K562 (cell line): ENCODE results near the gene ZDHHC14. TPM values are rescaled to one million over a fixed set of nuclear protein-coding genes. Genes with fewer than 3 reads are reported as not detected.
A peak's percentile ranks its signal among the peaks of the same experiment; 100 is the strongest.

ENCODE experiments used
- ATAC-seq: fragments of 200-7000 bp; cut with Tn5 transposase; 3 replicates; pipeline ENCODE4 v1.9.1; 2020; ENCODE audit warnings: moderate library complexity
- BruUV-seq: library from RNA; stranded (reverse); fragments of 400-500 nt; replicated peaks from 2 replicates; lab custom pipeline; 2021; lab: Mats Ljungman, UMichigan
- CTCF ChIA-PET: fragments of 300-600 bp; formaldehyde crosslinking; extraction: SDS; loops from one replicate; lab custom pipeline; 2021; ENCODE audit warnings: low intra/inter-chr PET ratio; lab: Yijun Ruan, JAX
- POLR2A ChIA-PET: fragments of 300-600, 350-650 bp; sonication (Branson Sonifier 250); formaldehyde crosslinking; extraction: SDS; loops from one replicate; lab custom pipeline; 2021; ENCODE audit warnings: antibody characterized with exemption, inconsistent platforms; lab: Yijun Ruan, JAX
- DNase-seq, 4 experiments: peaks; one replicate each; pipeline versions ENCODE4 v3.0.0 to v3.0.0-alpha.2; 2011 to 2018; ENCODE audit warnings: low spot score in 3 of 4, mixed read lengths in 3 of 4; ENCODE audit errors: extremely low read depth in 1 of 4
- FAIRE-seq: peaks from 2 replicates; lab custom pipeline; 2011; peaks lifted over from hg19 to GRCh38; lab: Jason Lieb, UNC
- H2AFZ ChIP-seq: 2 replicates; pipeline ENCODE4 v1.6.0; 2011; ENCODE audit warnings: low read depth, low read length, control low read depth, inconsistent platforms
- H3K27ac ChIP-seq: fragments of 200-600 bp; 3 replicates; pipeline ENCODE4 v1.8.0; 2011; ENCODE audit warnings: low read depth, mild to moderate bottlenecking, control low read depth, inconsistent platforms, low read length, moderate library complexity, mixed read lengths; ENCODE audit errors: extremely low read depth
- H3K27me3 ChIP-seq, 2 experiments: fragments of 300-600 bp in 1 of 2; 2 replicates in 1 of 2; 3 replicates in 1 of 2; pipeline versions ENCODE4 v1.6.0 to v1.8.0; 2011; ENCODE audit warnings: inconsistent platforms in 2 of 2, low read length in 2 of 2, mild to moderate bottlenecking in 1 of 2, mixed read lengths in 1 of 2, moderate library complexity in 1 of 2; ENCODE audit not compliant: control insufficient read depth in 2 of 2, insufficient read depth in 2 of 2
- H3K36me3 ChIP-seq: fragments of 300-600 bp; 3 replicates; pipeline ENCODE4 v1.8.0; 2011; ENCODE audit warnings: mild to moderate bottlenecking, low read length, inconsistent platforms; ENCODE audit not compliant: control insufficient read depth, insufficient read depth
- H3K4me1 ChIP-seq, 2 experiments: fragments of 200-600 bp in 1 of 2; replicated peaks in 1 of 2; 2 replicates in 1 of 2; 3 replicates in 1 of 2; pipeline versions ENCODE4 v1.5.1 to v1.8.0; 2011; ENCODE audit warnings: inconsistent platforms in 2 of 2, low read length in 2 of 2, mild to moderate bottlenecking in 1 of 2, mixed read lengths in 1 of 2, moderate library complexity in 1 of 2; ENCODE audit not compliant: control insufficient read depth in 2 of 2, insufficient read depth in 2 of 2
- H3K4me2 ChIP-seq: 2 replicates; pipeline ENCODE4 v1.6.1; 2011; ENCODE audit warnings: low read length, control low read depth, inconsistent platforms, mixed read lengths; ENCODE audit not compliant: insufficient read depth
- H3K4me3 ChIP-seq: fragments of 200-600 bp; sonication (generic), shearing (Covaris generic); 2 replicates; pipeline ENCODE4 v1.5.1; 2016; ENCODE audit warnings: control low read depth, inconsistent platforms
- H3K79me2 ChIP-seq: fragments of 200-600 bp; 3 replicates; pipeline ENCODE4 v1.8.0; 2011; ENCODE audit warnings: low read length, inconsistent platforms; ENCODE audit not compliant: control insufficient read depth, insufficient read depth
- H3K9ac ChIP-seq, 2 experiments: 2 replicates each; pipeline versions ENCODE4 v1.6.0 to v1.6.1; 2011; ENCODE audit warnings: low read depth in 2 of 2, low read length in 2 of 2, control low read depth in 1 of 2, inconsistent platforms in 1 of 2, mild to moderate bottlenecking in 1 of 2, mixed read lengths in 1 of 2; ENCODE audit not compliant: insufficient read depth in 1 of 2
- H3K9me1 ChIP-seq: one replicate; pipeline ENCODE4 v1.6.0; 2011; ENCODE audit warnings: inconsistent platforms, mild to moderate bottlenecking, low read length, moderate library complexity; ENCODE audit not compliant: control insufficient read depth, insufficient read depth
- H3K9me3 ChIP-seq: replicated peaks from 2 replicates; pipeline ENCODE4 v1.5.1; 2011; ENCODE audit warnings: low read depth, low read length, inconsistent platforms; ENCODE audit not compliant: control insufficient read depth, insufficient read depth
- H4K20me1 ChIP-seq: replicated peaks from 2 replicates; pipeline ENCODE4 v1.6.1; 2011; ENCODE audit warnings: low read length, inconsistent platforms, mixed read lengths; ENCODE audit not compliant: control insufficient read depth, insufficient read depth
- ATF7 ChIP-seq: fragments of 450-650 bp; IDR thresholded peaks from 2 replicates; pipeline ENCODE4 v1.7.1; 2014; ENCODE audit warnings: mild to moderate bottlenecking, moderate library complexity
- C11orf30 ChIP-seq: fragments of 450-650 bp; IDR thresholded peaks from 2 replicates; pipeline ENCODE4 v1.6.1; 2016; ENCODE audit warnings: low read depth, mild to moderate bottlenecking
- CEBPG ChIP-seq, 3 experiments: fragments of 200-800 bp in 1 of 3; sonication (Bioruptor generic) in 1 of 3; sonication (generic) in 1 of 3; formaldehyde crosslinking in 1 of 3; IDR thresholded peaks in 2 of 3; conservative IDR thresholded peaks in 1 of 3; 2 replicates each; pipeline versions ENCODE4 v1.6.1 to v1.8.0; 2016 to 2022; ENCODE audit warnings: missing compliant biosample characterization in 2 of 3, missing genetic modification characterization in 2 of 3, mild to moderate bottlenecking in 1 of 3, missing genetic modification reagents in 1 of 3
- CREB1 ChIP-seq, 2 experiments: sonication (generic) in 1 of 2; formaldehyde crosslinking in 1 of 2; IDR thresholded peaks; 2 replicates each; pipeline versions ENCODE4 v1.6.1 to v1.8.0; 2012 to 2022; ENCODE audit warnings: inconsistent platforms in 1 of 2, mild to moderate bottlenecking in 1 of 2, missing genetic modification reagents in 1 of 2, moderate library complexity in 1 of 2
- MEIS2 ChIP-seq: fragments of 450-650 bp; IDR thresholded peaks from 2 replicates; pipeline ENCODE4 v1.6.1; 2014; ENCODE audit warnings: mild to moderate bottlenecking; ENCODE audit not compliant: partially characterized antibody
- RBM34 ChIP-seq: fragments of 200-400 bp; formaldehyde crosslinking; IDR thresholded peaks from 2 replicates; pipeline ENCODE4 v1.6.1; 2018; ENCODE audit warnings: low read length, borderline replicate concordance; ENCODE audit not compliant: insufficient read depth
- SP2 ChIP-seq: IDR thresholded peaks from 2 replicates; pipeline ENCODE4 v1.6.1; 2011; ENCODE audit warnings: mild to moderate bottlenecking, low read depth, low read length, moderate library complexity; ENCODE audit not compliant: poor library complexity, severe bottlenecking; ENCODE audit errors: extremely low read depth
- TCF15 ChIP-seq: fragments of 250-450 bp; sonication (Bioruptor Pico); IDR thresholded peaks from 2 replicates; pipeline ENCODE4 v1.8.0; 2022; ENCODE audit warnings: moderate library complexity, mild to moderate bottlenecking, inconsistent platforms
- TCF7L2 ChIP-seq: fragments of 150-350 bp; IDR thresholded peaks from 2 replicates; pipeline ENCODE4 v1.6.1; 2016; ENCODE audit warnings: low read depth, mild to moderate bottlenecking, low read length, moderate library complexity
- XRCC5 ChIP-seq: fragments of 200-400 bp; formaldehyde crosslinking; IDR thresholded peaks from 2 replicates; pipeline ENCODE4 v1.6.1; 2017; ENCODE audit warnings: low read depth, mild to moderate bottlenecking, low read length
- ZBTB11 ChIP-seq, 3 experiments: fragments of 200-800 bp in 1 of 3; fragments of 250-450 bp in 1 of 3; fragments of 450-650 bp in 1 of 3; sonication (Bioruptor Pico) in 1 of 3; sonication (Bioruptor generic) in 1 of 3; formaldehyde crosslinking in 1 of 3; IDR thresholded peaks; 2 replicates each; pipeline versions ENCODE4 v1.6.1 to v1.8.0; 2016 to 2022; ENCODE audit warnings: mild to moderate bottlenecking in 2 of 3, missing genetic modification characterization in 2 of 3, missing compliant biosample characterization in 1 of 3, moderate library complexity in 1 of 3
- ZFPM2 ChIP-seq: fragments of 250-450 bp; sonication (Bioruptor Pico); IDR thresholded peaks from 2 replicates; pipeline ENCODE4 v1.5.1; 2022; ENCODE audit warnings: mild to moderate bottlenecking
- WGBS: fragments of 100-300 bp; shearing (Covaris generic); methylation state at CpG from one replicate; pipeline ENCODE4 v1.1.6; 2016; ENCODE audit warnings: low coverage, mixed read lengths; ENCODE audit not compliant: insufficient coverage; ENCODE audit errors: missing lambda C conversion rate; 5-methylcytosine and 5-hydroxymethylcytosine counted together
- in situ Hi-C: fragments of 300-500 bp; cut with MboI; formaldehyde crosslinking; loops from 4 replicates; pipeline ENCODE4 v1.15.0; 2018; ENCODE audit warnings: inconsistent platforms, mixed read lengths
- intact Hi-C: fragments of 100-400 bp; cut with micrococcal nuclease; formaldehyde crosslinking; loops from 2 replicates; pipeline ENCODE4 v1.14.2; 2022
- polyA plus RNA-seq, 8 experiments: library from polyadenylated mRNA; depleted of rRNA in 4 of 8; stranded (reverse) in 5 of 8; unstranded in 3 of 8; fragments of >200 nt; fragmentation: Nextera tagmentation in 2 of 8; fragmentation: Illumina TruSeq in 1 of 8; extraction: Ambion mirVana in 2 of 8; extraction: Trizol in 1 of 8; gene quantifications; 2 replicates each; pipeline versions ENCODE4 v1.2.1 to v1.2.3, GENCODE V29; 2011 to 2014; ENCODE audit warnings: inconsistent platforms in 1 of 8, missing spikeins in 1 of 8
- total RNA-seq, 7 experiments: library from RNA; depleted of rRNA in 6 of 7; stranded (reverse); fragments of >200 nt in 6 of 7; fragmentation: Illumina TruSeq in 2 of 7; extraction: Trizol in 2 of 7; gene quantifications; 2 replicates each; pipeline versions ENCODE4 v1.2.1 to v1.2.3, GENCODE V29; 2011 to 2021; ENCODE audit warnings: low replicate concordance in 1 of 7
- TF ChIP-seq, protein P1 (sequence below): fragments of 250-450 bp; sonication (Bioruptor Pico); IDR thresholded peaks from 2 replicates; pipeline ENCODE4 v1.8.0; 2021; ENCODE audit warnings: moderate library complexity, mild to moderate bottlenecking, inconsistent platforms
- TF ChIP-seq, protein P2 (sequence below): fragments of 250-450 bp; sonication (Bioruptor Pico); IDR thresholded peaks from 2 replicates; pipeline ENCODE4 v1.8.0; 2021; ENCODE audit warnings: moderate library complexity, mild to moderate bottlenecking, inconsistent platforms

Gene ZDHHC14
- total and polyA plus RNA-seq, 9 of the 15 experiments (the other 6 are each of a cell fraction or from before 2014, with no cell fraction given), result 0.92 to 23.1 (median 13.8) TPM

GRCh38 chr6:157690441-157691210, 309.6 kb downstream of the ZDHHC14 start:
- in situ Hi-C loops (no loop called here), intact Hi-C loops (no loop called here)
- Histone ChIP-seq H2AFZ (no peak overlapping the region), H4K20me1 (no peaks in the 10 kb centered on the region), H3K9ac (no peak overlapping the region), H3K9me1 (no peaks in the 10 kb centered on the region), H3K27me3 (peaks cover 59 to 76% of the 10 kb centered on the region in 2 experiments), H3K4me3 (no peak overlapping the region), H3K79me2 (no peaks in the 10 kb centered on the region), H3K9me3 (no peaks in the 10 kb centered on the region), H3K4me2 (no peak overlapping the region), H3K27ac (no peak overlapping the region), H3K4me1 (peaks cover 0 to 11% of the 10 kb centered on the region in 2 experiments; a peak in 3 of 5 replicates), H3K36me3 (no peaks in the 10 kb centered on the region)
- FAIRE-seq, result no peak
- peak in 1 of 4 experiments; percentile 38 for DNase-seq
- ChIA-PET POLR2A (interaction anchor here (0.6 to 2.5 kb wide), 2 partner anchors 9 to 88 kb away, joined by 3 to 6 read pairs; no protein-coding TSS in a partner anchor), CTCF (no interaction called here)
- WGBS, result 26% methylated on average over 16 of the region's 16 CpGs
- BruUV-seq, result no TSS peak
- ATAC-seq, result peak; percentile 17; the same call in 1 of the 3 replicates
- no peak for TF ChIP-seq RBM34
- TF ChIP-seq ATF7, result peak; percentile 74
- TF ChIP-seq XRCC5, result no peak
- TF ChIP-seq TCF7L2, result no peak
- no peak for TF ChIP-seq TCF15
- TF ChIP-seq, protein P1, sequence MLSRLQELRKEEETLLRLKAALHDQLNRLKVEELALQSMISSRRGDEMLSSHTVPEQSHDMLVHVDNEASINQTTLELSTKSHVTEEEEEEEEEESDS (CRISPR knock-in tag), result no peak
- no peak for TF ChIP-seq ZFPM2 (CRISPR knock-in tag)
- no peak for TF ChIP-seq SP2
- no peak for TF ChIP-seq CEBPG (CRISPR knock-in tag; IDR thresholded peaks at IDR 0.05)
- TF ChIP-seq CEBPG (tag; conservative IDR thresholded peaks at IDR 0.05 in 1 of 2, IDR thresholded peaks at IDR 0.05 in 1 of 2), result no peak
- TF ChIP-seq MEIS2, result peak; percentile 18
- no peak for TF ChIP-seq ZBTB11 (CRISPR knock-in tag; IDR thresholded peaks at IDR 0.05)
- TF ChIP-seq CREB1 (IDR thresholded peaks at IDR 0.05), result no peak
- no peak for TF ChIP-seq CREB1 (CRISPR knock-in tag; IDR thresholded peaks at IDR 0.05)
- TF ChIP-seq, protein P2, sequence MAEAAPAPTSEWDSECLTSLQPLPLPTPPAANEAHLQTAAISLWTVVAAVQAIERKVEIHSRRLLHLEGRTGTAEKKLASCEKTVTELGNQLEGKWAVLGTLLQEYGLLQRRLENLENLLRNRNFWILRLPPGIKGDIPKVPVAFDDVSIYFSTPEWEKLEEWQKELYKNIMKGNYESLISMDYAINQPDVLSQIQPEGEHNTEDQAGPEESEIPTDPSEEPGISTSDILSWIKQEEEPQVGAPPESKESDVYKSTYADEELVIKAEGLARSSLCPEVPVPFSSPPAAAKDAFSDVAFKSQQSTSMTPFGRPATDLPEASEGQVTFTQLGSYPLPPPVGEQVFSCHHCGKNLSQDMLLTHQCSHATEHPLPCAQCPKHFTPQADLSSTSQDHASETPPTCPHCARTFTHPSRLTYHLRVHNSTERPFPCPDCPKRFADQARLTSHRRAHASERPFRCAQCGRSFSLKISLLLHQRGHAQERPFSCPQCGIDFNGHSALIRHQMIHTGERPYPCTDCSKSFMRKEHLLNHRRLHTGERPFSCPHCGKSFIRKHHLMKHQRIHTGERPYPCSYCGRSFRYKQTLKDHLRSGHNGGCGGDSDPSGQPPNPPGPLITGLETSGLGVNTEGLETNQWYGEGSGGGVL, result no peak
- peak; percentile 57; the same call in 1 of the 2 replicates for TF ChIP-seq C11orf30
